ENCODE data around the gene MAGEA2B.
"Not testable (repeated sequence)": the region's sequence is repeated elsewhere in the genome, so short reads cannot be mapped to it uniquely, and the experiment has no call there.

Gene MAGEA2B

DNA sequence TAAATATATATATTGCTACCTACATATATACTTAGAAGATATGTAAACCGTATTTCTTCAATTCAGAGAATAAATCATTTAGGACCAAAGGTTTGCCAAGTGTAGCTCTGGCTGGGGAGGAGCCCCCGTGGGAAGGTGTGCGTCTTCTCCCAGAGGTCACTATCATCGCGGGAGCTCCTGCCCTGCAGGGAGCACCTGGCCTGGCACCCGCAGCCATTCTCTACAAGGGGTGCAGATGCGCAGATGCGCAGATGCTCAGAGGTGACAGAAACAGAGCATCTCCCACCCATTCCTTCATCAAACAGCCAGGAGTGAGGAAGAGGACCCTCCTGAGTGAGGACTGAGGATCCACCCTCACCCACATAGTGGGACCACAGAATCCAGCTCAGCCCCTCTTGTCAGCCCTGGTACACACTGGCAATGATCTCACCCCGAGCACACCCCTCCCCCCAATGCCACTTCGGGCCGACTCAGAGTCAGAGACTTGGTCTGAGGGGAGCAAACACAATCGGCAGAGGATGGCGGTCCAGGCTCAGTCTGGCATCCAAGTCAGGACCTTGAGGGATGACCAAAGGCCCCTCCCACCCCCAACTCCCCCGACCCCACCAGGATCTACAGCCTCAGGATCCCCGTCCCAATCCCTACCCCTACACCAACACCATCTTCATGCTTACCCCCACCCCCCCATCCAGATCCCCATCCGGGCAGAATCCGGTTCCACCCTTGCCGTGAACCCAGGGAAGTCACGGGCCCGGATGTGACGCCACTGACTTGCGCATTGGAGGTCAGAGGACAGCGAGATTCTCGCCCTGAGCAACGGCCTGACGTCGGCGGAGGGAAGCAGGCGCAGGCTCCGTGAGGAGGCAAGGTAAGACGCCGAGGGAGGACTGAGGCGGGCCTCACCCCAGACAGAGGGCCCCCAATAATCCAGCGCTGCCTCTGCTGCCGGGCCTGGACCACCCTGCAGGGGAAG is at the start of gene MAGEA2B:
TSS of gene MAGEA2B (plus strand) at position 814 of the 973 bp plus-strand sequence. CDS start 2,479 bp downstream, outside the sequence.
- not testable (repeated sequence) for DNase-seq (ENCODE audit: low spot score)

DNA sequence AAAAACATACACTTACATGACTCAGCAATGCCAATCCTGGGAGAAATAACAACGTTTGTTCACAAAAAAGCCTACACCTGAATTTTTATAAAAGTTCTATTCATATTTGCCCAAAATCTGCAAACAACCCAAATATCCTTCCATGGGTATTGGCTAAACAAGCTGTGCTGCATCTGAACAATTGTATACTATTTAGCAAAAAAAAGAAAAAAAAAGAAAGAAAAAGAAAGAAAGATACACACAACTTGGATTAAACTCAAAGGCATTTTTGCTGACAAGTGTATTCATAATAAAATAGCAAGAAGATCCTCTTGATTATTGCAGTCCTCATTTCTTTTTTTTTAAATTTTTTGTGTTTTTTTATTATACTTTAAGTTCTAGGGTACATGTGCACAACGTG is 40.3 kb upstream of the MAGEA2B start:
- no peak for DNase-seq (ENCODE audit: low spot score)

DNA sequence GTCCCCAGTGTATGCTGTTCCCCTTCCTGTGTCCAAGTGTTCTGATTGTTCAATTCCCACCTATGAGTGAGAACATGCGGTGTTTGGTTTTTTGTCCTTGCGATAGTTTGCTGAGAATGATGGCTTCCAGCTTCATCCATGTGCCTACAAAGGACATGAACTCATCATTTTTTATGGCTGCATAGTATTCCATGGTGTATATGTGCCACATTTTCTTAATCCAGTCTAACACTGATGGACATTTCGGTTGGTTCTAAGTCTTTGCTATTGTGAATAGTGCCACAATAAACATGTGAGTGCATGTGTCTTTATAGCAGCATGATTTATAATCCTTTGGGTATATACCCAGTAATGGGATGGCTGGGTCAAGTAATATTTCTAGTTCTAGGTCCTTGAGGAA is 39.8 kb upstream of the MAGEA2B start:
- not testable (repeated sequence) for DNase-seq (ENCODE audit: low spot score)

GRCh38 chrX:152681012-152681411 is 33.4 kb upstream of the MAGEA2B start:
- not testable (repeated sequence) for DNase-seq (ENCODE audit: low spot score)

DNA sequence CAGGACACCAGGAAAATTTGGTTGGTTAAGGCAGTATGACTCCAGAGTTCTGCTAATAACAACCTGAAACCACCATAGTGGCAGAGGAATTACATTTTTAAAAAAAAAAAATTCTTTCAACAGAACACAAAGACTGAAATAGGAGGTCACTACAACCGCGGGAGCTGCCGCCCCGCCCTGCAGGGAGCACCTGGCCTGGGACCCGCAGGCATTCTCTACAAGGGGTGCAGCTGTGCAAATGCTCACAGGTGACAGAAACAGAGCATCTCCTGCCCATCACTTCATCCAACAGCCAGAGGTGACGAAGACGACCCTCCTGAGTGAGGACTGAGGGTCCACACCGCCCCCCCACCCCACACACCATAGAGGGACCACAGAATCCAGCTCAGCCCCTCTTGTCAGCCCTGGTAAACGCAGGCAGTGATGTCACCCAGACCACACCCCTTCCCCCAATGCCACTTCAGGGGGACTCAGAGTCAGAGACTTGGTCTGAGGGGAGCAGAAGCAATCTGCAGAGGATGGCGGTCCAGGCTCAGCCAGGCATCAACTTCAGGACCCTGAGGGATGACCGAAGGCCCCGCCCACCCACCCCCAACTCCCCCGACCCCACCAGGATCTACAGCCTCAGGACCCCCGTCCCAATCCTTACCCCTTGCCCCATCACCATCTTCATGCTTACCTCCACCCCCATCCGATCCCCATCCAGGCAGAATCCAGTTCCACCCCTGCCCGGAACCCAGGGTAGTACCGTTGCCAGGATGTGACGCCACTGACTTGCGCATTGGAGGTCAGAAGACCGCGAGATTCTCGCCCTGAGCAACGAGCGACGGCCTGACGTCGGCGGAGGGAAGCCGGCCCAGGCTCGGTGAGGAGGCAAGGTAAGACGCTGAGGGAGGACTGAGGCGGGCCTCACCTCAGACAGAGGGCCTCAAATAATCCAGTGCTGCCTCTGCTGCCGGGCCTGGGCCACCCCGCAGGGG is 16.2 kb upstream of the MAGEA2B start, which contains the start of gene MAGEA3:
TSS of gene MAGEA3 (plus strand) at position 843 of the 980 bp plus-strand sequence. CDS start 2,039 bp downstream, outside the sequence.
- DNase-seq (ENCODE audit: low spot score) = not testable (repeated sequence)

DNA sequence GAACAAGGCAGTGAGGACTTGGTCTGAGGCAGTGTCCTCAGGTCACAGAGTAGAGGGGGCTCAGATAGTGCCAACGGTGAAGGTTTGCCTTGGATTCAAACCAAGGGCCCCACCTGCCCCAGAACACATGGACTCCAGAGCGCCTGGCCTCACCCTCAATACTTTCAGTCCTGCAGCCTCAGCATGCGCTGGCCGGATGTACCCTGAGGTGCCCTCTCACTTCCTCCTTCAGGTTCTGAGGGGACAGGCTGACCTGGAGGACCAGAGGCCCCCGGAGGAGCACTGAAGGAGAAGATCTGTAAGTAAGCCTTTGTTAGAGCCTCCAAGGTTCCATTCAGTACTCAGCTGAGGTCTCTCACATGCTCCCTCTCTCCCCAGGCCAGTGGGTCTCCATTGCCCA is 14.0 kb upstream of the MAGEA2B start:
- DNase-seq (ENCODE audit: low spot score) = not testable (repeated sequence)

DNA sequence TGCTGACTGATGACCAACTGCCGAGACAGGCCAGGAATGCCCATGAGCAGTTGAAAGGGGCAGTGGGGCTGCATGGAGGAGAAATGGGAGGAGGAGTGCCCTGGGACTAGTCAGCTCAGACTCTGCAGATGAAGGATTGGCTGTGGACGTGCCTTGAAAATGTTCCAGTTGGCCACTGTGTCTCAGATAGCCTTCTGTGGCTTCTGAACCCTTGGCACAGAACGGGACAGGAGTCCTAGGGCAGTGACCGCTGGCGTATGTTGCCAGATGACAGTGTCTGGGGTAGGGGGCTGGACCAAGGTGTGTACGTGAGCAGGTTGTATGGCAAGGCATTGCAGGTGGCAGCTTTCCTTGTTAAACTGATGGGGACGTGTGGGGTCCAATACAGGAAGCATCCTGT is 7.9 kb upstream of the MAGEA2B start:
- DNase-seq (ENCODE audit: low spot score) = not testable (repeated sequence)

- not testable (repeated sequence) for DNase-seq (ENCODE audit: low spot score)
These were observed 5.3 kb upstream of the MAGEA2B start, which contains the start of gene CSAG2 for GRCh38 chrX:152709173-152709572. TSS of gene CSAG2 (minus strand) at chrX:152709273. CDS start at chrX:152709112, 161 bp downstream.

DNA sequence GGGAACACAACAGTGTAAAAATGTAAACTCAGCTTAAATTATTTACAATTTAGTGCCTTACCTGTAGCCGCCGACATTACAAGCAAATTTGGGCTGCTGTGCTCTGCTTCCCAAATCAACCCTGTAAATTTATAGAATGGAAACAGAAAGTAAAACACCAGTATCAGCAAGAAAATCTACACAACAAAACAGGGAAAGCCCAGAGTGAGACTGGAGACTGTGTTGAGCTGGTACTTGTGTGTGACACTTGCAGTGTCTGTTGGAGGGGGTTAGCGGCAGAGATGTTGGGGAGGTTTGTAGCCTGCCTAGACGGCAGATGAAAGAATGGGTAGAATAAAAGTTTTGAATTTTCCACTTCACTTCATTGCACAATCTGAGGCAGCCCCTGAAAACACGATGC is 1.2 kb upstream of the MAGEA2B start:
- not testable (repeated sequence) for DNase-seq (ENCODE audit: low spot score)

DNA sequence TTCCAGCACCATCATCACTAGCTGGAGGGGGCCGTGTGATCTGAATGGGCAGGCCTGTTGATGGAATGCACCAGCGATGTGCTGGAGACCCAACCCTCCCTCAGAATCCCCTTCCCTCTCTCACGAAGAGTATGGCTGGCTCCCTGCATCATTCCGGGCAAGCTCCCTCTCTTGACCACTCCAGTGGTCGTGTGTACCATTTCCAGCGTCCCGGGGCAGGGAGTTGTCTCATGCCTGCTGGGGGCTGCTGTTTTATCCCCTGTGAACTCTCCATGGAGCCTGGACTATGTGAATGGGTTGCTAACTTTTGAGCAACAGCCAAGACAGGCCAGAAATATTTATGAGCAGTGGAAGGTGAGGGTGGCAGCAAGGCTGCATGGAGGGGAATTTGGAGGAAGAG is 11.0 kb downstream of the MAGEA2B start:
- DNase-seq (ENCODE audit: low spot score) = no peak

GRCh38 chrX:152733261-152733975 is 19.0 kb downstream of the MAGEA2B start, which contains the start of the genes CSAG1 and MAGEA12:
TSS of gene CSAG1 (minus strand) at chrX:152733721. CDS start at chrX:152732460, 1,261 bp downstream.
TSS of gene MAGEA12 (plus strand) at chrX:152733757. CDS start at chrX:152736162, 2,405 bp downstream.
- no peak for DNase-seq (ENCODE audit: low spot score)

DNA sequence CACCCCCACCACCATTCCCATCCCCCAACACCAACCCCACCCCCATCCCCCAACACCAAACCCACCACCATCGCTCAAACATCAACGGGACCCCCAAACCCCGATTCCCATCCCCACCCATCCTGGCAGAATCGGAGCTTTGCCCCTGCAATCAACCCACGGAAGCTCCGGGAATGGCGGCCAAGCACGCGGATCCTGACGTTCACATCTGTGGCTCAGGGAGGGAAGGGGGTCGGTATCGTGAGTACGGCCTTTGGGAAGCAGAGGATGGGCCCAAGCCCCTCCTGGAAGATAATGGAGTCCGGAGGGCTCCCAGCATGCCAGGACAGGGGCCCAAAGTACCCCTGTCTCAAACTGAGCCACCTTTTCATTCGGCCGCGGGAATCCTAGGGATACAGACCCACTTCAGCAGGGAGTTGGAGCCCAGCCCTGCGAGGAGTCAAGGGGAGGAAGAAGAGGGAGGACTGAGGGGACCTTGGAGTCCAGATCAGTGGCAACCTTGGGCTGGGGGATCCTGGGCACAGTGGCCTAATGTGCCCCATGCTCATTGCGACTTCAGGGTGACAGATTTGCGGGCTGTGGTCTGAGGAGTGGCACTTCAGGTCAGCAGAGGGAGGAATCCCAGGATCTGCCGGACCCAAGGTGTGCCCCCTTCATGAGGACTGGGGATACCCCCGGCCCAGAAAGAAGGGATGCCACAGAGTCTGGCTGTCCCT is 19.9 kb downstream of the MAGEA2B start:
- DNase-seq (ENCODE audit: low spot score) = not testable (repeated sequence)

GRCh38 chrX:152735101-152735500 is 20.7 kb downstream of the MAGEA2B start:
- no peak for DNase-seq (ENCODE audit: low spot score)

DNA sequence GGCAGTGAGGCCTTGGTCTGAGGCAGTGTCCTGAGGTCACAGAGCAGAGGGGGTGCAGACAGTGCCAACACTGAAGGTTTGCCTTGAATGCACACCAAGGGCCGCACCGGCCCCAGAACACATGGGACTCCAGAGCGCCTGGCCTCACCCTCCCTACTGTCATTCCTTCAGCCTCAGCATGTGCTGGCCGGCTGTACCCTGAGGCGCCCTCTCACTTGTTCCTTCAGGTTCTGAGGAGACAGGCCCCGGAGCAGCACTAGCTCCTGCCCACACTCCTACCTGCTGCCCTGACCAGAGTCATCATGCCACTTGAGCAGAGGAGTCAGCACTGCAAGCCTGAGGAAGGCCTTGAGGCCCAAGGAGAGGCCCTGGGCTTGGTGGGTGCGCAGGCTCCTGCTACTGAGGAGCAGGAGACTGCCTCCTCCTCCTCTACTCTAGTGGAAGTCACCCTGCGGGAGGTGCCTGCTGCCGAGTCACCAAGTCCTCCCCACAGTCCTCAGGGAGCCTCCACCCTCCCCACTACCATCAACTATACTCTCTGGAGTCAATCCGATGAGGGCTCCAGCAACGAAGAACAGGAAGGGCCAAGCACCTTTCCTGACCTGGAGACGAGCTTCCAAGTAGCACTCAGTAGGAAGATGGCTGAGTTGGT is 21.6 kb downstream of the MAGEA2B start:
- DNase-seq (ENCODE audit: low spot score) = no peak

DNA sequence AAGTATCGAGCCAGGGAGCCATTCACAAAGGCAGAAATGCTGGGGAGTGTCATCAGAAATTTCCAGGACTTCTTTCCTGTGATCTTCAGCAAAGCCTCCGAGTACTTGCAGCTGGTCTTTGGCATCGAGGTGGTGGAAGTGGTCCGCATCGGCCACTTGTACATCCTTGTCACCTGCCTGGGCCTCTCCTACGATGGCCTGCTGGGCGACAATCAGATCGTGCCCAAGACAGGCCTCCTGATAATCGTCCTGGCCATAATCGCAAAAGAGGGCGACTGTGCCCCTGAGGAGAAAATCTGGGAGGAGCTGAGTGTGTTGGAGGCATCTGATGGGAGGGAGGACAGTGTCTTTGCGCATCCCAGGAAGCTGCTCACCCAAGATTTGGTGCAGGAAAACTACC is 22.1 kb downstream of the MAGEA2B start:
- DNase-seq (ENCODE audit: low spot score) = not testable (repeated sequence)

DNA sequence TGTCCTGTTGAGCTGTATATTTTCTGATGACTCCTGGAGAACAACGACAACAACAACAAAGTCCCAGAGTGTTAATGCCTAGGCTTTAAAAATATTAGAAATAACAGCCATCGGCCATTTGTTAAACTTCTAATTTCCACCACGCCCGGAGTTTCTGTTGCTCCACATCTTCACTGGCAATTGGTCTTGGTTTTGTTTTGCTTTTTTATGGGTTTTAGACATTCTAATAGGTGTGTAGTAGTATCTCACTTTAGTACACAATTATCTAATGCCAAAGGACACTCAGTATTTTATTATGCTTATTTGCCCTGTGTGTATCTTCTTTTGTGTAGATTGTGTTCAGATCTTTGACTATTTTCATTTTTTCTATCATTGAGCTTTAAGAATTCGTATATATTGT is 24.1 kb downstream of the MAGEA2B start:
- no peak for DNase-seq (ENCODE audit: low spot score)

DNA sequence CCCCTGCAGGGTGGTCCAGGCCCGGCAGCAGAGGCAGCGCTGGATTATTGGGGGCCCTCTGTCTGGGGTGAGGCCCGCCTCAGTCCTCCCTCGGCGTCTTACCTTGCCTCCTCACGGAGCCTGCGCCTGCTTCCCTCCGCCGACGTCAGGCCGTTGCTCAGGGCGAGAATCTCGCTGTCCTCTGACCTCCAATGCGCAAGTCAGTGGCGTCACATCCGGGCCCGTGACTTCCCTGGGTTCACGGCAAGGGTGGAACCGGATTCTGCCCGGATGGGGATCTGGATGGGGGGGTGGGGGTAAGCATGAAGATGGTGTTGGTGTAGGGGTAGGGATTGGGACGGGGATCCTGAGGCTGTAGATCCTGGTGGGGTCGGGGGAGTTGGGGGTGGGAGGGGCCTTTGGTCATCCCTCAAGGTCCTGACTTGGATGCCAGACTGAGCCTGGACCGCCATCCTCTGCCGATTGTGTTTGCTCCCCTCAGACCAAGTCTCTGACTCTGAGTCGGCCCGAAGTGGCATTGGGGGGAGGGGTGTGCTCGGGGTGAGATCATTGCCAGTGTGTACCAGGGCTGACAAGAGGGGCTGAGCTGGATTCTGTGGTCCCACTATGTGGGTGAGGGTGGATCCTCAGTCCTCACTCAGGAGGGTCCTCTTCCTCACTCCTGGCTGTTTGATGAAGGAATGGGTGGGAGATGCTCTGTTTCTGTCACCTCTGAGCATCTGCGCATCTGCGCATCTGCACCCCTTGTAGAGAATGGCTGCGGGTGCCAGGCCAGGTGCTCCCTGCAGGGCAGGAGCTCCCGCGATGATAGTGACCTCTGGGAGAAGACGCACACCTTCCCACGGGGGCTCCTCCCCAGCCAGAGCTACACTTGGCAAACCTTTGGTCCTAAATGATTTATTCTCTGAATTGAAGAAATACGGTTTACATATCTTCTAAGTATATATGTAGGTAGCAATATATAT is 39.5 kb downstream of the MAGEA2B start, which contains the start of gene MAGEA2:
TSS of gene MAGEA2 (minus strand) at position 157 of the 965 bp plus-strand sequence. CDS start 2,479 bp downstream, outside the sequence.
- not testable (repeated sequence) for DNase-seq (ENCODE audit: low spot score)

DNA sequence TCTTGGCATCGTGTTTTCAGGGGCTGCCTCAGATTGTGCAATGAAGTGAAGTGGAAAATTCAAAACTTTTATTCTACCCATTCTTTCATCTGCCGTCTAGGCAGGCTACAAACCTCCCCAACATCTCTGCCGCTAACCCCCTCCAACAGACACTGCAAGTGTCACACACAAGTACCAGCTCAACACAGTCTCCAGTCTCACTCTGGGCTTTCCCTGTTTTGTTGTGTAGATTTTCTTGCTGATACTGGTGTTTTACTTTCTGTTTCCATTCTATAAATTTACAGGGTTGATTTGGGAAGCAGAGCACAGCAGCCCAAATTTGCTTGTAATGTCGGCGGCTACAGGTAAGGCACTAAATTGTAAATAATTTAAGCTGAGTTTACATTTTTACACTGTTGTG is 40.4 kb downstream of the MAGEA2B start:
- not testable (repeated sequence) for DNase-seq (ENCODE audit: low spot score)

All from HuH-7 (cell line).